ENCODE measurements around the gene XRN1.

DNA sequence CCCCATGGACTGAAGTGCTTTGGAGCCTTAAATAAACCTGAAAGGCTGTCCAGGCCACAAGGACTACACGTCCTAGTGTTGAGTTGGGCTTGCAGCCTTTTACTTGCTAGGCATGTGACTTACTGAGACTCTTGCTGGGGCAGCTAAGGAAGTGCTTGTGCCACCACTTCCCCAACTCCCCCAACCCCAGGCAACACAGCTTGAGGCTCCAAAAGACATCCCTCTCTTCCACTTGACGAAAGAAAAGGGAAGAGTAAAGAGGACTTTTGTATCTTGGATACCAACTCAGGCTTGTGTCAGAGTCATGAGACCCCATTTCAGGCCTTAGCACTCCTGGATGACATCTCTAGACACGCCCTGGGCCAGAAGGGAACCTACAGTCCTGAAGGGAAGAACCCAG is 109.8 kb downstream of the XRN1 start:
- TF ChIP-seq, protein P1, sequence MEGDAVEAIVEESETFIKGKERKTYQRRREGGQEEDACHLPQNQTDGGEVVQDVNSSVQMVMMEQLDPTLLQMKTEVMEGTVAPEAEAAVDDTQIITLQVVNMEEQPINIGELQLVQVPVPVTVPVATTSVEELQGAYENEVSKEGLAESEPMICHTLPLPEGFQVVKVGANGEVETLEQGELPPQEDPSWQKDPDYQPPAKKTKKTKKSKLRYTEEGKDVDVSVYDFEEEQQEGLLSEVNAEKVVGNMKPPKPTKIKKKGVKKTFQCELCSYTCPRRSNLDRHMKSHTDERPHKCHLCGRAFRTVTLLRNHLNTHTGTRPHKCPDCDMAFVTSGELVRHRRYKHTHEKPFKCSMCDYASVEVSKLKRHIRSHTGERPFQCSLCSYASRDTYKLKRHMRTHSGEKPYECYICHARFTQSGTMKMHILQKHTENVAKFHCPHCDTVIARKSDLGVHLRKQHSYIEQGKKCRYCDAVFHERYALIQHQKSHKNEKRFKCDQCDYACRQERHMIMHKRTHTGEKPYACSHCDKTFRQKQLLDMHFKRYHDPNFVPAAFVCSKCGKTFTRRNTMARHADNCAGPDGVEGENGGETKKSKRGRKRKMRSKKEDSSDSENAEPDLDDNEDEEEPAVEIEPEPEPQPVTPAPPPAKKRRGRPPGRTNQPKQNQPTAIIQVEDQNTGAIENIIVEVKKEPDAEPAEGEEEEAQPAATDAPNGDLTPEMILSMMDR (IDR thresholded peaks at IDR 0.05; ENCODE audit: insufficient read depth, low read depth, low read length), result no peak
- no peak for TF ChIP-seq EZH2 (IDR thresholded peaks at IDR 0.05; ENCODE audit: insufficient read depth, low read length)
